Measurements from ENCODE around the gene GFRA1.

GFRA1 gene

DNA sequence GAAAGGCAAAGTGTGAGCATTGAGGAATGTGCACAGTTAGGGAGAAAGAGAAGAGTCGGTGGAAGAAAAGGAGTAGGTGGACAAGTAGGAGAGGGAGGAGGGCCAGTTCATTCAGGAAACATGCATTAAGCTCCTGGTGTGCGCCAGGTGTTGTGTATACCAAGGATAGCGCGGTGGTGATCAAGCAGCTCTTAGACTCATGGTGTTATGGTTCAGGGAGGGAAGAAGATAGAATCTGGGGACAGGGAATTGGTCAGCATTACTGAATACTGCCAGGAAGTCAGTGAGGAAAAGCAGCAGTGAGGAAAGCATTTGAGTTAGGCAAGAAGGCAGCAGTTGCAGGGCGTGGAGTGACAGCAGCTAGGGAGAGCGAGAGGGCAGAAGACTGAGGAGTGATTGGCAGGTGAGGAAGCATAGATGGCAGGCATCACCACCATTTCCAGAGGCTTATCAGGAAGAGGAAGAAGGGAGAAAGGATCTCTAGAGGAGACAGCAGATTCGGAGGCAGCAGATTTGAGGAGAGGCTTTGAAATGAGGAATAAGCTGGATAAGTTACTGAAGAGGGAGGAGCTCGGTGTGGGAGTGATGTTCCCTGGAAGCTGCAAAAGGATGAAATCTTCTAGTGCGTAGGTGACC lies 265.6 kb downstream of the GFRA1 start:
- no peak overlapping the region for H3K4me3 ChIP-seq (ENCODE audit: low read depth, low read length)
- TF ChIP-seq, protein P1, sequence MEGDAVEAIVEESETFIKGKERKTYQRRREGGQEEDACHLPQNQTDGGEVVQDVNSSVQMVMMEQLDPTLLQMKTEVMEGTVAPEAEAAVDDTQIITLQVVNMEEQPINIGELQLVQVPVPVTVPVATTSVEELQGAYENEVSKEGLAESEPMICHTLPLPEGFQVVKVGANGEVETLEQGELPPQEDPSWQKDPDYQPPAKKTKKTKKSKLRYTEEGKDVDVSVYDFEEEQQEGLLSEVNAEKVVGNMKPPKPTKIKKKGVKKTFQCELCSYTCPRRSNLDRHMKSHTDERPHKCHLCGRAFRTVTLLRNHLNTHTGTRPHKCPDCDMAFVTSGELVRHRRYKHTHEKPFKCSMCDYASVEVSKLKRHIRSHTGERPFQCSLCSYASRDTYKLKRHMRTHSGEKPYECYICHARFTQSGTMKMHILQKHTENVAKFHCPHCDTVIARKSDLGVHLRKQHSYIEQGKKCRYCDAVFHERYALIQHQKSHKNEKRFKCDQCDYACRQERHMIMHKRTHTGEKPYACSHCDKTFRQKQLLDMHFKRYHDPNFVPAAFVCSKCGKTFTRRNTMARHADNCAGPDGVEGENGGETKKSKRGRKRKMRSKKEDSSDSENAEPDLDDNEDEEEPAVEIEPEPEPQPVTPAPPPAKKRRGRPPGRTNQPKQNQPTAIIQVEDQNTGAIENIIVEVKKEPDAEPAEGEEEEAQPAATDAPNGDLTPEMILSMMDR (IDR thresholded peaks at IDR 0.05; ENCODE audit: low read depth, low read length): no peak
